ENCODE measurements around the gene CD69. TPM values are rescaled to one million over a fixed set of nuclear protein-coding genes. Genes with fewer than 3 reads are reported as not detected.

CD69 gene
- total RNA-seq, 1 experiment from 2014 or later = 2.6 TPM

DNA sequence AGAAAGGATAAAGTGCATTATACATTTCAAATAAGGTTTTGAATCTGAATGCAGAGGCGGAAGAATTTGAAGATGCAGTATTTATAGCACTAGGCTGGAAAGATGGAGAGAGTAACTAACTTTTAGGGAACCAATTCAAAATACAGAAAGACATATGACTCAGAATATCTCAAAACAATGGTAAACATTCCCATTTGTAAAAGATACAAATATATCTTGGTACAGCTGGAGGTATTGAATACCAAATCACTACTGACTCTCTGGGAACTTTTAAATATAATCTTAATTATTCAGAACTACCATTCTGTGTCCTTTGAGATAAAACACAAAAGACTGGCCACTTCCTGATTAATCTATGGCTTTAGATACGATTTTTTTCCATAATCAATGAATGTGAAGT lies 5.1 kb downstream of the CD69 start:
- intact Hi-C loops (cut with micrococcal nuclease; ENCODE audit: unreplicated experiment) = no loop called here
- Mint-ChIP-seq H3K27ac (ENCODE audit: unreplicated experiment) (no peak overlapping the region), H3K27me3 (ENCODE audit: unreplicated experiment) (no peaks in the 10 kb centered on the region), H3K9me3 (ENCODE audit: low read depth, unreplicated experiment) (no peaks in the 10 kb centered on the region), H3K4me3 (ENCODE audit: low read depth, unreplicated experiment) (no peak overlapping the region), H3K36me3 (ENCODE audit: insufficient read depth, unreplicated experiment) (peaks cover 5% of the 10 kb centered on the region), H3K4me1 (ENCODE audit: low read depth, unreplicated experiment) (peaks cover 26% of the 10 kb centered on the region)
- no peak for DNase-seq
- CTCF ChIA-PET = interaction anchor here (1.3 kb wide), 1 partner anchor 42 kb away, joined by 11 read pairs; no protein-coding TSS in a partner anchor
- TF ChIP-seq, protein P1, sequence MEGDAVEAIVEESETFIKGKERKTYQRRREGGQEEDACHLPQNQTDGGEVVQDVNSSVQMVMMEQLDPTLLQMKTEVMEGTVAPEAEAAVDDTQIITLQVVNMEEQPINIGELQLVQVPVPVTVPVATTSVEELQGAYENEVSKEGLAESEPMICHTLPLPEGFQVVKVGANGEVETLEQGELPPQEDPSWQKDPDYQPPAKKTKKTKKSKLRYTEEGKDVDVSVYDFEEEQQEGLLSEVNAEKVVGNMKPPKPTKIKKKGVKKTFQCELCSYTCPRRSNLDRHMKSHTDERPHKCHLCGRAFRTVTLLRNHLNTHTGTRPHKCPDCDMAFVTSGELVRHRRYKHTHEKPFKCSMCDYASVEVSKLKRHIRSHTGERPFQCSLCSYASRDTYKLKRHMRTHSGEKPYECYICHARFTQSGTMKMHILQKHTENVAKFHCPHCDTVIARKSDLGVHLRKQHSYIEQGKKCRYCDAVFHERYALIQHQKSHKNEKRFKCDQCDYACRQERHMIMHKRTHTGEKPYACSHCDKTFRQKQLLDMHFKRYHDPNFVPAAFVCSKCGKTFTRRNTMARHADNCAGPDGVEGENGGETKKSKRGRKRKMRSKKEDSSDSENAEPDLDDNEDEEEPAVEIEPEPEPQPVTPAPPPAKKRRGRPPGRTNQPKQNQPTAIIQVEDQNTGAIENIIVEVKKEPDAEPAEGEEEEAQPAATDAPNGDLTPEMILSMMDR (IDR thresholded peaks at IDR 0.05; ENCODE audit: unreplicated experiment) = no peak
- BruUV-seq (replicated peaks) = no TSS peak

DNA sequence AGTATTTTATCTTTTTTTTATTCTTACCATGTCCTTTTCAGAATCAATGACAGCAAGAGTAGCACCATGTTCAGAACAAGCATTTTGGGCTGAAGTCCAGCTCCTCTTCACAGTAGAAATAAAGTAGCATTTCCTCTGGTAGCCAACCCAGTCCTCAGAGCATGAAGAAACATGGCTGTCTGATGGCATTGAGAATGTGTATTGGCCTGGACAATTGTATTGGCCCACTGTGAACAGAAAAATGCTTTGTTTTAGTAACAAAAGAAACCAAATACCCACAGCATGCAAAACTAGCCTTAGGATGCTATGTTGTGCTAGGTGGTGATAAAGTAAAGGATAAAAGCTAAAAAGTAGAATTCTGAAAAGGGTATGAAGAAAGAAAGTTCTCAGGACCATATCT lies 5.7 kb downstream of the CD69 start:
- TF ChIP-seq, protein P1 (IDR thresholded peaks at IDR 0.05; ENCODE audit: unreplicated experiment) = no peak
- H3K27ac Mint-ChIP-seq (ENCODE audit: unreplicated experiment) = no peak overlapping the region
- peaks cover 5% of the 10 kb centered on the region for H3K36me3 Mint-ChIP-seq (ENCODE audit: insufficient read depth, unreplicated experiment)
- H3K4me3 Mint-ChIP-seq (ENCODE audit: low read depth, unreplicated experiment) = no peak overlapping the region
- CTCF ChIA-PET = no interaction called here
- intact Hi-C loops (cut with micrococcal nuclease; ENCODE audit: unreplicated experiment) = no loop called here
- no peaks in the 10 kb centered on the region for H3K9me3 Mint-ChIP-seq (ENCODE audit: low read depth, unreplicated experiment)
- H3K4me1 Mint-ChIP-seq (ENCODE audit: low read depth, unreplicated experiment) = peaks cover 20% of the 10 kb centered on the region
- no TSS peak for BruUV-seq (replicated peaks)
- DNase-seq = no peak
- no peaks in the 10 kb centered on the region for H3K27me3 Mint-ChIP-seq (ENCODE audit: unreplicated experiment)

DNA sequence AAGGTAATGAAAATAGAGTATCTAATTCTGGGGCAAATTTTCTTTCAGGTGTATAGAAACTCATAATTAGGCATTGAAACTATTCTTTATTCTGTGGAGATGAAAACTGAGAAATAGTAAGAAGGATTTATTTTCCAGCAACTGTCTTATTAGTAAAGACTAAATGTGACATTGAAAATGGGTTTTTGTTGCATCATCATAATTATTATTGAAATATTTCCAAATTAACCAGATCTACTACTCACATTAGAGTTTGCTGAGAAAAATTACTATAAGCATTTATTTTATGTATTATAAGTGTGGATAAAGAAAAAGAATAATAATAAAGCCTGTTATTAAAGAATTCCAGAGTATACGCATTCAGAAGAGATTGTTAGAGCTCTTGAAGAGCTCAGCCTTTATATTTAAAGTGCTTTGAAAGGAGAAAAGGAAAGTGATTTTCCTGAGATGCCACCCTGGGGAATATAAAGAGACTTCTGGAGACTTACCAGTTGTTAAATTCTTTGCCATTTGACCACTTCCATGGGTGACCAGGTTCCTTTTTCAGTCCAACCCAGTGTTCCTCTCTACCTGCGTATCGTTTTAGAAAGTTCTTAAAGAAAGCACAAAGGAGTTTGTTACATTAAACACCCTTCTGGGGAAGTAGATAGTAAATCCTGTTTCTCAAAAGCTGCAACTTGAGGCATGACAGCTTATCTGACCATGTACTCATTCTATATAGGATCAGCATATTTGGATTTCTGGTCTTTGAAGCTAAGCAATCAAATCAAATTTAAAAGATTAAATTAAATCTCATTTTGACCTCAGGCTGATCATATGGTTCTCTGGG lies 6.4 kb downstream of the CD69 start:
- Mint-ChIP-seq H3K27ac (ENCODE audit: unreplicated experiment) (no peak overlapping the region), H3K4me3 (ENCODE audit: low read depth, unreplicated experiment) (no peak overlapping the region), H3K9me3 (ENCODE audit: low read depth, unreplicated experiment) (no peaks in the 10 kb centered on the region), H3K36me3 (ENCODE audit: insufficient read depth, unreplicated experiment) (no peaks in the 10 kb centered on the region), H3K4me1 (ENCODE audit: low read depth, unreplicated experiment) (peaks cover 13% of the 10 kb centered on the region), H3K27me3 (ENCODE audit: unreplicated experiment) (no peaks in the 10 kb centered on the region)
- CTCF ChIA-PET = no interaction called here
- no peak for DNase-seq
- no TSS peak for BruUV-seq (replicated peaks)
- TF ChIP-seq, protein P1 (IDR thresholded peaks at IDR 0.05; ENCODE audit: unreplicated experiment) = no peak
- intact Hi-C loops (cut with micrococcal nuclease; ENCODE audit: unreplicated experiment) = no loop called here

DNA sequence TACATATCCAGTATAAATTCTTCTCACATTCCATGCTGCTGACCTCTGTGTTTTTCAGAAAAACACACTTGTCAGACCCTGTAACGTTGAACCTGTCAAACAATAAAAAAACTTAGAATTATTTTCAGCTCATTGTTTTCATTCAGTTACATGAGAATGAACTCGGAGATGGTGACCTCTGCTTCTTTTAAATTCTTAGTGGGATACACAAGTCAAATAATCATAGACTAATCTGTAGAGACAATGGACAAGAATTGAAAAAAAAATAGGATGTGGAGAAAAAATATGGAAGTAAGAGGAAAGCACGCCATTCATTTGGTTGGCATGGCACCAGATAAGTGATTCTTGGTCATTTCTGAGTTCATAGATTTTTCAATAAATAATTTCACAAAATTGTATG lies 7.2 kb downstream of the CD69 start:
- CTCF ChIA-PET = no interaction called here
- Mint-ChIP-seq H3K4me1 (ENCODE audit: low read depth, unreplicated experiment) (peaks cover 13% of the 10 kb centered on the region), H3K27me3 (ENCODE audit: unreplicated experiment) (no peaks in the 10 kb centered on the region), H3K36me3 (ENCODE audit: insufficient read depth, unreplicated experiment) (no peaks in the 10 kb centered on the region), H3K4me3 (ENCODE audit: low read depth, unreplicated experiment) (no peak overlapping the region), H3K27ac (ENCODE audit: unreplicated experiment) (no peak overlapping the region), H3K9me3 (ENCODE audit: low read depth, unreplicated experiment) (no peaks in the 10 kb centered on the region)
- TF ChIP-seq, protein P1 (IDR thresholded peaks at IDR 0.05; ENCODE audit: unreplicated experiment) = no peak
- DNase-seq = no peak
- intact Hi-C loops (cut with micrococcal nuclease; ENCODE audit: unreplicated experiment) = no loop called here
- BruUV-seq (replicated peaks) = no TSS peak
